VCaP (cell line): ENCODE data around the gene ATG16L2.

Experiments
- H3K27ac ChIP-seq: fragments of 450-650 bp; 2 replicates; pipeline ENCODE4 v1.5.1; 2017
- TF ChIP-seq, protein P1 (sequence below): fragments of 450-650 bp; conservative IDR thresholded peaks from 2 replicates; pipeline ENCODE4 v1.5.1; 2017; ENCODE audit warnings: mild to moderate bottlenecking, moderate library complexity

ATG16L2 gene

GRCh38 chr11:72875736-72876135 is 61.5 kb downstream of the ATG16L2 start:
- TF ChIP-seq, protein P1, sequence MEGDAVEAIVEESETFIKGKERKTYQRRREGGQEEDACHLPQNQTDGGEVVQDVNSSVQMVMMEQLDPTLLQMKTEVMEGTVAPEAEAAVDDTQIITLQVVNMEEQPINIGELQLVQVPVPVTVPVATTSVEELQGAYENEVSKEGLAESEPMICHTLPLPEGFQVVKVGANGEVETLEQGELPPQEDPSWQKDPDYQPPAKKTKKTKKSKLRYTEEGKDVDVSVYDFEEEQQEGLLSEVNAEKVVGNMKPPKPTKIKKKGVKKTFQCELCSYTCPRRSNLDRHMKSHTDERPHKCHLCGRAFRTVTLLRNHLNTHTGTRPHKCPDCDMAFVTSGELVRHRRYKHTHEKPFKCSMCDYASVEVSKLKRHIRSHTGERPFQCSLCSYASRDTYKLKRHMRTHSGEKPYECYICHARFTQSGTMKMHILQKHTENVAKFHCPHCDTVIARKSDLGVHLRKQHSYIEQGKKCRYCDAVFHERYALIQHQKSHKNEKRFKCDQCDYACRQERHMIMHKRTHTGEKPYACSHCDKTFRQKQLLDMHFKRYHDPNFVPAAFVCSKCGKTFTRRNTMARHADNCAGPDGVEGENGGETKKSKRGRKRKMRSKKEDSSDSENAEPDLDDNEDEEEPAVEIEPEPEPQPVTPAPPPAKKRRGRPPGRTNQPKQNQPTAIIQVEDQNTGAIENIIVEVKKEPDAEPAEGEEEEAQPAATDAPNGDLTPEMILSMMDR: no peak
- H3K27ac ChIP-seq: no peak overlapping the region

DNA sequence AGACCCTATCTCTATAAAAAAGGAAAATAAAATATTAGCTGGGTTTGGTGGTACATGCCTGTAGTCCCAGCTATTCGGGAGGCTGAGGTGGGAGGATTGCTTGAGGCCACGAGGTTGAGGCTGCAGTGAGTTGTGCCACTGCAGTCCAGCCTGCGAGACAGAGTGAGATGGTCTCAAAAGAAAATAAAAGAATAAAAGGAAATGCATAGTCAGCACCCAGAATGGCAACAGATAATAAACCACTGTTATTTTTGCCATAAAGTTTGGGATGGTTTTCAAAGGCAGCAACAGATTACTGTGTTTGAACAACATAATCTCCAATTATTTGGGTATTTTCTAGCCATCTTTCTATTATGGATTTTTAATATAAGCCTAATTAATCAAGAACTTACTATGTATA is 61.9 kb downstream of the ATG16L2 start:
- no peak overlapping the region for H3K27ac ChIP-seq
- TF ChIP-seq, protein P1: no peak
